HepG2 (cell line): ENCODE results near the gene GNG12.

Source experiments
- CTCF ChIP-seq: sonication (generic); formaldehyde crosslinking; IDR thresholded peaks from 2 replicates; pipeline ENCODE4 v1.5.0; 2020; ENCODE audit warnings: mild to moderate bottlenecking, missing genetic modification reagents, moderate library complexity
- EZH2 ChIP-seq: conservative IDR thresholded peaks from 2 replicates; pipeline ENCODE4 v1.6.1; 2012; ENCODE audit warnings: mild to moderate bottlenecking, low read depth, low read length, moderate library complexity
- FOXO4 ChIP-seq: sonication (generic); formaldehyde crosslinking; conservative IDR thresholded peaks from 2 replicates; pipeline ENCODE4 v1.8.1; 2023; ENCODE audit warnings: missing genetic modification reagents
- HNRNPL ChIP-seq: fragments of 200-400 bp; formaldehyde crosslinking; IDR thresholded peaks from 2 replicates; pipeline ENCODE4 v1.6.1; 2017; ENCODE audit warnings: mild to moderate bottlenecking, low read depth, low read length
- KDM1A ChIP-seq: IDR thresholded peaks from 2 replicates; pipeline ENCODE4 v1.6.1; 2016; ENCODE audit warnings: missing compliant biosample characterization
- PATZ1 ChIP-seq: sonication (generic); formaldehyde crosslinking; IDR thresholded peaks from 2 replicates; pipeline ENCODE4 v1.4.0; 2020; ENCODE audit warnings: missing genetic modification reagents
- POLR2AphosphoS2 ChIP-seq: IDR thresholded peaks from 2 replicates; pipeline ENCODE4 v1.6.1; 2011; ENCODE audit warnings: low read depth, low read length, improper control_type of control experiment
- PTBP1 ChIP-seq: fragments of 200-400 bp; formaldehyde crosslinking; IDR thresholded peaks from 2 replicates; pipeline ENCODE4 v1.6.1; 2018; ENCODE audit warnings: low read length, low read depth; ENCODE audit not compliant: poor library complexity, severe bottlenecking
- ZFX ChIP-seq: sonication (generic); formaldehyde crosslinking; IDR thresholded peaks from 2 replicates; pipeline ENCODE4 v1.4.0; 2020; ENCODE audit warnings: mild to moderate bottlenecking, low read depth, missing genetic modification reagents, moderate library complexity
- ZMAT5 ChIP-seq: sonication (generic); formaldehyde crosslinking; IDR thresholded peaks from 2 replicates; pipeline ENCODE4 v1.5.0; 2020; ENCODE audit warnings: mild to moderate bottlenecking, low read depth, missing genetic modification reagents, borderline replicate concordance
- ZNF143 ChIP-seq: sonication (generic); formaldehyde crosslinking; IDR thresholded peaks from 2 replicates; pipeline ENCODE4 v1.4.0; 2020; ENCODE audit warnings: missing genetic modification reagents
- ZNF251 ChIP-seq: sonication (generic); formaldehyde crosslinking; IDR thresholded peaks from 2 replicates; pipeline ENCODE4 v1.9.0; 2021; ENCODE audit warnings: mild to moderate bottlenecking, missing genetic modification reagents

- TF ChIP-seq EZH2: no peak
- TF ChIP-seq FOXO4 (CRISPR knock-in tag): no peak
- TF ChIP-seq KDM1A: no peak
- no peak for TF ChIP-seq PATZ1 (CRISPR knock-in tag)
- no peak for TF ChIP-seq POLR2AphosphoS2
- TF ChIP-seq ZNF143 (CRISPR knock-in tag): no peak
- TF ChIP-seq HNRNPL: no peak
- TF ChIP-seq ZFX: no peak
- TF ChIP-seq ZMAT5 (CRISPR knock-in tag): no peak
- TF ChIP-seq ZNF251: no peak
- TF ChIP-seq CTCF: no peak
- TF ChIP-seq PTBP1: no peak
Measured at GRCh38 chr1:67803380-67804279, 29.6 kb downstream of the GNG12 start.
